Left kidney (tissue), 2 donors: Measurements from ENCODE around the gene UPB1. TPM values are rescaled to one million over a fixed set of nuclear protein-coding genes. Genes with fewer than 3 reads are reported as not detected.
"Not testable (repeated sequence)": the region's sequence is repeated elsewhere in the genome, so short reads cannot be mapped to it uniquely, and the experiment has no call there.

Experiments used
- DNase-seq: peaks from one replicate; pipeline ENCODE4 v3.0.0-alpha.2; 2013
- polyA plus RNA-seq: library from polyadenylated mRNA; unstranded; fragments of 120-200 nt; gene quantifications from one replicate; pipeline ENCODE4 v1.2.1, GENCODE V29; 2013; ENCODE audit not compliant: insufficient read length

The UPB1 gene
- polyA plus RNA-seq, 1 donor, result 1.1 TPM

- DNase-seq, result no peak
These were observed 9.4 kb downstream of the UPB1 start for GRCh38 chr22:24504540-24504939.

DNA sequence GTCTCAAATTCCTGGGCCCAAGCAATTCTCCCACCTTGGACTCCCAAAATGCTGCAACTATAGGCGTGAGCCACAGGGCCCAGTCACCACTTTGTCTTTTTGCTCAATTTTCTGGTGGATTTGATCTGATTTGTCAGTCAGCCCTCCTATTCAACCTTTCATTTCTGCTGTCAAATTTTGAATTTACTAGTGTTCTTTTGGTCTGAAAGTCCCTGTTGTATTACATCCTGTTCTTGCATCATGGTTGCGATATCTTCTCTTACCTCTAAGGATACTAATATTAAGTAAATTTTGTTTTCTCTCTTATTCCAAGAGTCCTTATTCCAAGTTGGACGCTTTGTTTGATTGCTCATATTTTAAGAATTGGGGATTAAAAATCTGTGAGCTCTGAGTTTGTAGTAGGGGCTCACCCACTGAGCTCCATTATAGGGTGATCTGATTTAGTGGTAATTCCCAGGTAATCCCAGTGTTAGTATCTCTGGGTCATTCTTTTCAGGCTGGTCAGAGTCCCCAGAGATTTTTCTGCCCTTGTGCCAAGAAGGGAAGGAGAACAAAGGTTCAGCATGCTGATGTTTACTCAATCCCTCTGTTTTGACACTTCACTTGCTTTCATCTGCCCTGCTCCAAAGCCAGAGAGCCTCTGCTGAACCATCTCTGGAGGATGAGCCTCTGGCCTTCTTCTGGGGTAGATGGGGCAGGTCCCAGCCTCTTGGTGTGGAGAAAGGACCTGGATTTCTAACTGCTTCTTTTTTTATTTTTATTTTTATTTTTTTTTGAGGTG, 10.0 kb downstream of the UPB1 start:
- no peak for DNase-seq

GRCh38 chr22:24506802-24507438, 11.8 kb downstream of the UPB1 start:
- no peak for DNase-seq

DNA sequence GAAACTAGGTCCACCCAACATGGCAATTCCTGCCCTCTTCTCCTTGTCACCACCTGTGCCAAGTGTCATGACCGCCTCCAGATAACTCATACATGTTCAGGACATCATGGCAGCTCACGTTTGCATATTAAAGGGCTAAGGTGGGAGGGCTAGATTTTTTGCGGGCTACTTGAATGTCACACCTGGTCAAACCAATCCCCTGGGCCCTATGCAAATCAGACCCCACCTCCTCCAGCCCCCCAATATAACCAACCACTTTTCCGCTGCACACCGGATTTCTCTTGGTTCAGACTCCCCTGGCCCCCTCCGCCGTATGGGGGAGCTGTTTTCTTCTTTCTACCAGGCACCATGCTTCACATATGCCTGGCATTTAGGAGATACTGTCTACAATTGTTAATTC, 12.6 kb downstream of the UPB1 start:
- DNase-seq, result no peak

GRCh38 chr22:24510637-24511625, 15.8 kb downstream of the UPB1 start:
- DNase-seq, result no peak

GRCh38 chr22:24512043-24512442, 16.9 kb downstream of the UPB1 start:
- no peak for DNase-seq

- no peak for DNase-seq
These were observed 18.5 kb downstream of the UPB1 start for GRCh38 chr22:24513378-24514240.

GRCh38 chr22:24514241-24515026, 19.3 kb downstream of the UPB1 start:
- DNase-seq, result no peak

DNA sequence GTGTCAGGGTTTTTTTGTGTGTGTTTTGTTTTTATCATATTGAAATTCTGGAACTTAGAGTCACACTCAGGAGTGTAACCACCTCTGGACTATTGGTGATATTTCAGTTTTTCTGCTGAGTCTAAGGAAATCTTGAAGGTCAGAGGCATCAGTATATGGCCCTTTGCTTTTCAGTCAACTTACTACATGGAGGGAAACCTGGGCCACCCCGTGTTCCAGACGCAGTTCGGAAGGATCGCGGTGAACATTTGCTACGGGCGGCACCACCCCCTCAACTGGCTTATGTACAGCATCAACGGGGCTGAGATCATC, 19.9 kb downstream of the UPB1 start:
- no peak for DNase-seq

GRCh38 chr22:24516301-24516737, 21.2 kb downstream of the UPB1 start:
- peak; percentile 50 for DNase-seq

GRCh38 chr22:24517446-24517845, 22.3 kb downstream of the UPB1 start:
- no peak for DNase-seq

DNA sequence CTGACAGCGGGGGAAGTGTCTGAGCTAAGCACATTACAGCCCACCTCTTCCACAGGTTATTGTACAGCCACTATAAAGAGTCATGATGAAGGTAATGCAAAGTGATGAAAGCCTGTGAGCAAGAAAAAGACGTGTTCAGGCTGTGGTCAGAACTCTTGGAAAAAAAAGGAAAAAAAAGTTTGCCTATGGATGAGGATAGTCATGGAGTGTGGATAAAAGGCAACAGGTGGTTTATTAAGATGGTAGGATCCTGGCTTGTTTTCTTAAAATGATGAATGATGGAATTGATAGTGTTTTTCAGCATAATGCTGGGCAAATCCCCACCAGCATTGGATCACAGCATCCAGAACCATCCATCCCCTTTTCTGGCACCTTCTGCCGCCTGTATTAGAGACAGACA, 23.1 kb downstream of the UPB1 start:
- DNase-seq, result no peak

- no peak for DNase-seq
These were observed 23.8 kb downstream of the UPB1 start for GRCh38 chr22:24518771-24519485.

GRCh38 chr22:24519496-24519895, 24.4 kb downstream of the UPB1 start:
- DNase-seq, result no peak

GRCh38 chr22:24521791-24522245, 26.7 kb downstream of the UPB1 start:
- peak; percentile 72 for DNase-seq

- no peak for DNase-seq
These were observed 28.7 kb downstream of the UPB1 start for GRCh38 chr22:24523873-24524272.

DNA sequence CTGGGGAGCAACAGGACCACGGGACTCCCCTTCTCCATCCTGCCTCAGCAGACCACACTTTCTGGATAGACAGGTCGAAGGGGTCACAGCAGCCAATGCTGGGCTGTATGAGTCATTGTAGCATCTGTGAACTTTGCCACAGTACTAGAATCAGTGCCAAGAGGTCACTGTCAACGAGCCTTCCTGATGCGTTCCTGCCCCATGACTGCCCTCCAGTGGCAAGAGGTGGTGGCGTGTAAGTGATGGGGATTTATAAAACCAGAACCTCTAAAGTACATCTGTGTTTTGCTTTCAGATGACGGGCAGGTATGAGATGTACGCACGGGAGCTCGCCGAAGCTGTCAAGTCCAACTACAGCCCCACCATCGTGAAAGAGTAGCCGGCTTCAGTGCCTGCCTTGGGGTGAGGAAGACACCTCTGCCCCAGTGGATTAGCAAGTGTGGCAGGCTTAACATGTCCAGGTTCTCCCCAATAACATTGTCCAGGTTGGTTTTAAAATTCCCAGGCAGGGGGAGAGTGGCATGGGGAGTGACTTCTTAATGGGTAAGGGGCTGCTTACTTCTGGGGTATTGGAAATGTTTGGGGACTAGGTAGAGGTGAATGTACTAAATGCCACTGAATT, 30.4 kb downstream of the UPB1 start:
- DNase-seq, result no peak

- no peak for DNase-seq
These were observed 31.1 kb downstream of the UPB1 start for GRCh38 chr22:24526191-24526590.

DNA sequence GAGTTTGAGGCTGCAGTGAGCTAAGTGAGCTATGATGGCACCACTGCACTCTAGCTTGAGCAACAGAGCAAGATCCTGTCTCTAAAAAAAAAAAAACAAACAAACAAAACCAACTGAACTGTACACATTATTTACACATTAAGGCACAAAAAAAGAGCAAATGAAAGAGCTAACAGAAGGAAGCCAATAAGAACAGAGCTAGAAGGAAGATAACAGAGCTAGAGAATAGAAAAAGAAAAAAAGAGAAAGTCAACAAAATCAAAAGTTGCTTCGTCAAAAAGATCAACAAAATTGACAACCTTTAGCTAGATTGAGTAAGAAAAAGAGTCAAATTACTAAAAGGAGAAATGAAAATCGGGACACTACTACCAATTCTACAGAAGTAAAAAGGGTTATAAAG, 34.8 kb downstream of the UPB1 start:
- DNase-seq, result no peak

DNA sequence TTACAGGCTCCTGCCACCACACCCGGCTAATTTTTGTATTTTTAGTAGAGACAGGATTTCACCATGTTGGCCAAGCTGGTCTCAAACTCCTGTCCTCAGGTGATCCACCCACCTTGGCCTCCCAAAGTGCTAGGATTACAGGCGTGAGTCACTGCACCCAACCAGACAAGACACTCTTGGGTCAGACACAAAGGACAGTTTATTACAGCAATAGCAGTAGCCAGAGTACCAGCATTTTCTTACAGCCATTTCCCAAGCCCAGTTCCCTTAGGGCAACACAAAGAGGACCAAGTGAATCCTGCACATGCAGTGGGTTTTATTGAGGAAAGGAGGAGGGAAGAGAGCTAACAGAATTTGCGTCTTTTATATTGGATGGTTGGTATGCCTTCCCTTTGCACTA, 35.8 kb downstream of the UPB1 start:
- DNase-seq, result not testable (repeated sequence)
